Transverse colon (tissue), 4 donors: ENCODE measurements around the gene SDHAF4. TPM values are rescaled to one million over a fixed set of nuclear protein-coding genes. Genes with fewer than 3 reads are reported as not detected.

Source experiments
- DNase-seq: peaks from one replicate; pipeline ENCODE4 v3.0.0-alpha.2; 2019
- H3K27ac ChIP-seq, 4 donors: fragments of 200-600 bp; sonication (generic); 2 replicates each; pipeline ENCODE4 v1.5.1; 2016 to 2018; ENCODE audit warnings: inconsistent platforms in 4 of 4
- H3K27me3 ChIP-seq: fragments of 200-600 bp; sonication (generic); 2 replicates; pipeline ENCODE4 v1.5.1; 2017; ENCODE audit warnings: inconsistent platforms
- H3K36me3 ChIP-seq, 4 donors: fragments of 200-600 bp; sonication (generic); 2 replicates each; pipeline ENCODE4 v1.5.1; 2017 to 2019; ENCODE audit warnings: inconsistent platforms in 4 of 4
- H3K4me1 ChIP-seq, 4 donors: fragments of 200-600 bp; sonication (generic); 2 replicates each; pipeline ENCODE4 v1.5.1; 2017 to 2020; ENCODE audit warnings: inconsistent platforms in 4 of 4
- H3K4me3 ChIP-seq, 4 donors: fragments of 200-600 bp; sonication (generic); 1 replicate in 1 of 4; 2 replicates in 3 of 4; pipeline versions ENCODE4 v1.5.1 to v1.6.1; 2017 to 2019; ENCODE audit warnings: inconsistent platforms in 4 of 4
- H3K9me3 ChIP-seq, 2 donors: fragments of 200-600 bp; sonication (generic); 2 replicates each; pipeline ENCODE4 v1.5.1; 2017 to 2019; ENCODE audit warnings: inconsistent platforms in 2 of 2
- EP300 ChIP-seq: sonication (generic); formaldehyde crosslinking; IDR thresholded peaks from one replicate; pipeline ENCODE4 v1.6.1; 2017; ENCODE audit warnings: antibody characterized with exemption, low read depth
- POLR2A ChIP-seq: fragments of 450-650 bp; IDR thresholded peaks from one replicate; pipeline ENCODE4 v1.6.1; 2016; ENCODE audit warnings: antibody characterized with exemption, mild to moderate bottlenecking, moderate library complexity
- POLR2AphosphoS5 ChIP-seq, 3 donors: sonication (generic); formaldehyde crosslinking; IDR thresholded peaks; one replicate each; pipeline ENCODE4 v1.6.1; 2016; ENCODE audit warnings: antibody characterized with exemption in 3 of 3
- WGBS, 2 donors: methylation state at CpG; one replicate each; pipeline ENCODE4 v1.1.5; 2018; ENCODE audit warnings: low coverage in 1 of 2; 5-methylcytosine and 5-hydroxymethylcytosine counted together
- in situ Hi-C, 4 donors: fragments of 200-750 bp; cut with MboI; loops; one replicate each; pipeline versions ENCODE4 v1.15.0 to v1.15.1; 2017; ENCODE audit warnings: low sequenced_read_pairs in 3 of 4, low pct_ligation_motif_present in 1 of 4, low pct_unique_long_range_greater_than_20kb in 1 of 4
- intact Hi-C: fragments of 100-400 bp; cut with DNase I; formaldehyde crosslinking; loops from one replicate; pipeline ENCODE4 v1.15.1; 2023; ENCODE audit warnings: low total_unique reads
- total RNA-seq, 4 donors: library from RNA; depleted of rRNA; stranded (reverse); fragments of >200 nt; gene quantifications; one replicate each; pipeline ENCODE4 v1.1.0, GENCODE V29; 2016
- TF ChIP-seq, protein P1 (sequence below), 5 experiments: fragments of 200-600 bp in 3 of 5; fragments of 450-650 bp in 2 of 5; sonication (generic) in 3 of 5; IDR thresholded peaks; 1 replicate in 2 of 5; 2 replicates in 3 of 5; pipeline ENCODE4 v1.5.1; 2016 to 2017; ENCODE audit warnings: antibody characterized with exemption in 5 of 5, inconsistent platforms in 3 of 5, mild to moderate bottlenecking in 2 of 5, moderate library complexity in 1 of 5

The SDHAF4 gene
- total RNA-seq, 4 donors from 2014 or later, result 1.9 to 8.3 (median 5.3) TPM

DNA sequence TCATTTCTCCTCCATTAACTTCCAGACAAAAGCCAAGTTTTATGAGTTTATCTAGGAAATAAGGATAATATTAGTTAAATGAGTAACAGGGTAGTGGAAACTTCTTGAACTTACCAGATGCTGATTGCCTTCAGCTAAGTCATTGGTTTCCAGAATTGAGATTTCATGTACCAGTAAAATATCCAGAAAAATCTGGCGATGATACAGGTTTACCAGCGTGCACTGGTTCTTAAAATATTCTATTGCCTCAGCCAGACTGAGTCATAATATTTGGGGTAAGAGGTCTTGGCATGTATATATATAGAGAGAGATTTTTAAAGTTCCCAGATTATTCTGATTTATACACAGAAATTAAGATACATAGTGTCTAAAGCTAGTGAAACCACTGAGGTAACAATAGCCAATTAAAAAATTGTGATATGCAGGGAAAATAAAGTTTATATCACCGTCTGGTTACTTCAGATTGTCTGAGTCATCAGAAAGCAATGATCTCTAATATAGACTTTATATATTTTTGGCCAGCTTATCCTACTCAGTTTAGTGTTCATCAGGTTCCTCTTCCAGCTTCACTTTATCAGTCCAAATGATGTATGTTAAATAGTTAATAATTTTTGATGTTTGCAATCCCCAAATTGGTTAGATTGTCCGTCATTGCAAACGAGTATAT is 39.5 kb upstream of the SDHAF4 start:
- Histone ChIP-seq H3K27me3 (no peaks in the 10 kb centered on the region), H3K27ac (no peak overlapping the region), H3K4me3 (no peak overlapping the region), H3K4me1 (no peaks in the 10 kb centered on the region), H3K9me3 (no peaks in the 10 kb centered on the region), H3K36me3 (peaks cover 0 to 19% (median 2%) of the 10 kb centered on the region in 4 donors)
- WGBS, 2 donors, result 87 to 91% methylated on average over 5 of the region's 5 CpGs
- DNase-seq, result no peak
- intact Hi-C loops, result no loop called here
- in situ Hi-C loops, result loop anchor here in 2 of 4 donors (25.0 kb wide), 1 partner anchor 360 kb away; no protein-coding TSS in a partner anchor
- TF ChIP-seq EP300, result no peak
- TF ChIP-seq, protein P1, sequence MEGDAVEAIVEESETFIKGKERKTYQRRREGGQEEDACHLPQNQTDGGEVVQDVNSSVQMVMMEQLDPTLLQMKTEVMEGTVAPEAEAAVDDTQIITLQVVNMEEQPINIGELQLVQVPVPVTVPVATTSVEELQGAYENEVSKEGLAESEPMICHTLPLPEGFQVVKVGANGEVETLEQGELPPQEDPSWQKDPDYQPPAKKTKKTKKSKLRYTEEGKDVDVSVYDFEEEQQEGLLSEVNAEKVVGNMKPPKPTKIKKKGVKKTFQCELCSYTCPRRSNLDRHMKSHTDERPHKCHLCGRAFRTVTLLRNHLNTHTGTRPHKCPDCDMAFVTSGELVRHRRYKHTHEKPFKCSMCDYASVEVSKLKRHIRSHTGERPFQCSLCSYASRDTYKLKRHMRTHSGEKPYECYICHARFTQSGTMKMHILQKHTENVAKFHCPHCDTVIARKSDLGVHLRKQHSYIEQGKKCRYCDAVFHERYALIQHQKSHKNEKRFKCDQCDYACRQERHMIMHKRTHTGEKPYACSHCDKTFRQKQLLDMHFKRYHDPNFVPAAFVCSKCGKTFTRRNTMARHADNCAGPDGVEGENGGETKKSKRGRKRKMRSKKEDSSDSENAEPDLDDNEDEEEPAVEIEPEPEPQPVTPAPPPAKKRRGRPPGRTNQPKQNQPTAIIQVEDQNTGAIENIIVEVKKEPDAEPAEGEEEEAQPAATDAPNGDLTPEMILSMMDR (IDR thresholded peaks at IDR 0.05), result no peak
- TF ChIP-seq POLR2A, result no peak
- TF ChIP-seq POLR2AphosphoS5 (IDR thresholded peaks at IDR 0.05), result no peak

DNA sequence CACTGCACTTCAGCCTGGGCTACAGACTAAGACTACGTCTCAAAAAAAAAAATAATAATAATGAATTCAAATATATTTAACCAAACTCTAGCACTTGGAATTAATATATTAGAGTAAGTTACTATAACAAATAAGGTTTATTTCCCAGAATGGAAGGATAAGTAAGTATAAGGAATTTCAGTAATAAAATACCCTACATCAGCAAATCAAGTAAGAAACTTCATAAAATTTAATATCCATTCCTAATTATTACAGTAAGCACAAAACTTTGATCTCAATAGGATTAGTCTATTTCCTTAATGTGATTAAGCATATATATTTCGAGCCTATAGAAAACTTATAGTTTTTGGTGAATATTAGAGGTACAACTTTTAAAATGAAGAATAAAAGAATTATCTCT is 36.7 kb upstream of the SDHAF4 start:
- Histone ChIP-seq H3K4me1 (no peaks in the 10 kb centered on the region), H3K27ac (no peak overlapping the region), H3K4me3 (no peak overlapping the region), H3K9me3 (no peaks in the 10 kb centered on the region), H3K27me3 (no peaks in the 10 kb centered on the region), H3K36me3 (peaks cover 0 to 27% (median 5%) of the 10 kb centered on the region in 4 donors)
- no peak for DNase-seq
- intact Hi-C loops, result no loop called here
- in situ Hi-C loops, result loop anchor here in 2 of 4 donors (25.0 kb wide), 1 partner anchor 357 kb away; no protein-coding TSS in a partner anchor
- WGBS, 2 donors, result 88 to 96% methylated on average over 2 of the region's 2 CpGs
- TF ChIP-seq, protein P1 (IDR thresholded peaks at IDR 0.05), result no peak
- TF ChIP-seq EP300 (no peak), POLR2AphosphoS5 (IDR thresholded peaks at IDR 0.05) (no peak), POLR2A (no peak)

DNA sequence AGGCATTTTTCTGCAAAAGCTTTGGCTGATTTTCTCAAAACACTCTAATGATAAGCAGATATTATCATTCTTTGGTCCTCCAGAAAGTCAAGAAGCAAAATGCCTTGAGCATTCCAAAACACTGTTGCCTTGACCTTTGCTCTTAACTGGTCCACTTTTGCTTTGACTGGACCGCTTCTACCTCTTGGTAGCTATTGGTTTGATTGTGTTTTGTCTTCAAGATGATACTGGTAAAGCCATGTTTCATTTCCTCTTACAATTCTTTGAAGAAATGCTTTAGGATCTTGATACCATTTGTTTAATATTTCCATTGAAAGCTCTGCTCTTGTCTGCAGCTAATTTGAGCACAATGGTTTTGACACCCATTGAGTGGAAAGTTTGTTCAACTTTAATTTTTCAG is 35.6 kb upstream of the SDHAF4 start:
- Histone ChIP-seq H3K36me3 (peaks cover 0 to 25% (median 5%) of the 10 kb centered on the region in 4 donors), H3K27ac (no peak overlapping the region), H3K9me3 (no peaks in the 10 kb centered on the region), H3K4me1 (no peaks in the 10 kb centered on the region), H3K27me3 (no peaks in the 10 kb centered on the region), H3K4me3 (no peak overlapping the region)
- TF ChIP-seq, protein P1 (IDR thresholded peaks at IDR 0.05), result no peak
- no peak for TF ChIP-seq EP300
- TF ChIP-seq POLR2A, result no peak
- TF ChIP-seq POLR2AphosphoS5 (IDR thresholded peaks at IDR 0.05), result no peak
- WGBS, 2 donors, result 97 to 100% methylated on average over 1 of the region's 1 CpG
- in situ Hi-C loops, result loop anchor here in 2 of 4 donors (25.0 kb wide), 1 partner anchor 356 kb away; no protein-coding TSS in a partner anchor
- intact Hi-C loops, result no loop called here
- DNase-seq, result no peak

DNA sequence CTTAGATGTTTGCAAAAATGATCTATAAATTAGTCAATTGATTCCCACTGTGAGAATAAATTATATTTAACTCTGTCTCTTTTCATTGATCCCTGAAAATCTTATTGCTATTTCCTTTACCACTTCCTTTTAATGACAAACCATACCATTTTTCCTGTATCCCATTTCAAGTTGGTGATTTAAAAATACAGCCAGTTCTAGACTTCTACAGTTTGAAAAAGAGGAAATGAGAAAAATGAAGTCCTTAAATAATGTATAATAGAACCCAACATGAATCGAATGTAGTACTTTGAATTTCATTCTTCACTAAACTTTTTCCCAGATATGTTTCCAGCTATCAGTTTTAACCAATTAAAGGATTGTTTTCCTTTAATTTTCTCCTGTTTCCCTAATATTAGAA is 29.5 kb upstream of the SDHAF4 start:
- no peaks in the 10 kb centered on the region for H3K27me3 ChIP-seq
- no peak overlapping the region for H3K27ac ChIP-seq
- DNase-seq, result no peak
- in situ Hi-C loops, result loop anchor here in 2 of 4 donors (25.0 kb wide), 1 partner anchor 350 kb away; no protein-coding TSS in a partner anchor
- no peak for TF ChIP-seq EP300
- TF ChIP-seq, protein P1 (IDR thresholded peaks at IDR 0.05), result no peak
- TF ChIP-seq POLR2A, result no peak
- TF ChIP-seq POLR2AphosphoS5 (IDR thresholded peaks at IDR 0.05), result no peak
- WGBS, 2 donors, result 73 to 82% methylated on average over 1 of the region's 1 CpG
- no peak overlapping the region for H3K4me3 ChIP-seq
- H3K4me1 ChIP-seq, result no peaks in the 10 kb centered on the region
- intact Hi-C loops, result no loop called here
- peaks cover 0 to 27% (median 11%) of the 10 kb centered on the region in 4 donors for H3K36me3 ChIP-seq
- H3K9me3 ChIP-seq, result no peaks in the 10 kb centered on the region
